Measurements from ENCODE around the gene BAG3. TPM values are rescaled to one million over a fixed set of nuclear protein-coding genes. Genes with fewer than 3 reads are reported as not detected.

The BAG3 gene
- total RNA-seq, 6 experiments from 2014 or later, result 12.5 to 26.0 (median 18.2) TPM

DNA sequence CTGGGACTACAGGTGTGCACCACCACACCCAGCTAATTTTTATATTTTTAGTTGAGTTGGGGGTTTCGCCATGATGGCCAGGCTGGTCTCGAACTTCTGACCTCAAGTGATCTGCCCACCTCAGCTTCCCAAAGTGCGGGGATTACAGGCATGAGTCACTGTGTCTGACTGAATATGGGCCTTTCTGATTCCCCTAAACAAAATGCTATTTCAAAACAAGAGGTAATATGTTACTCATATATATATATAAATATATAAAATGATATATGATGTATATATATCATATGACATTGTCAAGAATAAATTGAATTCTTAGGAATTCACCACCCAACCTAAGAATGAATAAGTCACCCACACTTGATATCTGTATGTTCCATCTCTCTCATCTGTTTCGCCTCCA lies 41.7 kb upstream of the BAG3 start:
- TF ChIP-seq, protein P1, sequence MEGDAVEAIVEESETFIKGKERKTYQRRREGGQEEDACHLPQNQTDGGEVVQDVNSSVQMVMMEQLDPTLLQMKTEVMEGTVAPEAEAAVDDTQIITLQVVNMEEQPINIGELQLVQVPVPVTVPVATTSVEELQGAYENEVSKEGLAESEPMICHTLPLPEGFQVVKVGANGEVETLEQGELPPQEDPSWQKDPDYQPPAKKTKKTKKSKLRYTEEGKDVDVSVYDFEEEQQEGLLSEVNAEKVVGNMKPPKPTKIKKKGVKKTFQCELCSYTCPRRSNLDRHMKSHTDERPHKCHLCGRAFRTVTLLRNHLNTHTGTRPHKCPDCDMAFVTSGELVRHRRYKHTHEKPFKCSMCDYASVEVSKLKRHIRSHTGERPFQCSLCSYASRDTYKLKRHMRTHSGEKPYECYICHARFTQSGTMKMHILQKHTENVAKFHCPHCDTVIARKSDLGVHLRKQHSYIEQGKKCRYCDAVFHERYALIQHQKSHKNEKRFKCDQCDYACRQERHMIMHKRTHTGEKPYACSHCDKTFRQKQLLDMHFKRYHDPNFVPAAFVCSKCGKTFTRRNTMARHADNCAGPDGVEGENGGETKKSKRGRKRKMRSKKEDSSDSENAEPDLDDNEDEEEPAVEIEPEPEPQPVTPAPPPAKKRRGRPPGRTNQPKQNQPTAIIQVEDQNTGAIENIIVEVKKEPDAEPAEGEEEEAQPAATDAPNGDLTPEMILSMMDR (IDR thresholded peaks at IDR 0.05), result no peak
- TF ChIP-seq POLR2A (IDR thresholded peaks at IDR 0.05), result no peak
- 67% methylated on average over 4 of the region's 4 CpGs for WGBS (ENCODE audit: insufficient coverage, low coverage, low lambda C conversion rate, missing lambda C conversion rate)
- ATAC-seq (no peak), DNase-seq (no peak)
- H3K36me3 ChIP-seq, result no peaks in the 10 kb centered on the region
- no peaks in the 10 kb centered on the region for H3K27me3 ChIP-seq
- H3K27ac ChIP-seq, result no peak overlapping the region
- intact Hi-C loops (cut with DNase I), result no loop called here
- no peak overlapping the region for H3K4me3 ChIP-seq
- no peaks in the 10 kb centered on the region for H3K4me1 ChIP-seq
- no peaks in the 10 kb centered on the region for H3K9me3 ChIP-seq

DNA sequence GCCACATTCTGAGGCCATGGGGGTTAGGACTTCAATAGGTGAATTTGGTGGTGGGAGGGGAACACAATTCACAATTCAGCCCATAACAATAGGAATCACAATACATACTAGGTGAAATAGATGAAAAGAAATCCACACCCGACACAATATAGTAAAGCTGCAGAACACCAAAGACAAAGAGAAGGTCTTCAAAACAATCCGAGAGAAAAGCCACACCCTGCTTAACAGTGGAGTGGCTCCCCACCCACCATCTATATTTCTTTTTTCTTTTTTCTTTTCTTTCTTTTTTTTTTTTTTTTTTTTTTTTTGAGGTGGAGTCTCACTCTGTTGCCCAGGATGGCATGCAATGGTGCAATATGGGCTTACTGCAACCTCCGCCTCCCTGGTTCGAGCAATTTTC lies 39.7 kb upstream of the BAG3 start:
- Histone ChIP-seq H3K9me3 (no peaks in the 10 kb centered on the region), H3K27ac (no peak overlapping the region), H3K27me3 (no peaks in the 10 kb centered on the region), H3K36me3 (no peaks in the 10 kb centered on the region), H3K4me3 (no peak overlapping the region), H3K4me1 (no peaks in the 10 kb centered on the region)
- ATAC-seq (no peak), DNase-seq (no peak)
- intact Hi-C loops (cut with DNase I), result no loop called here
- TF ChIP-seq, protein P1 (IDR thresholded peaks at IDR 0.05), result no peak
- TF ChIP-seq POLR2A (IDR thresholded peaks at IDR 0.05), result no peak
- 69% methylated on average over 4 of the region's 4 CpGs for WGBS (ENCODE audit: insufficient coverage, low coverage, low lambda C conversion rate, missing lambda C conversion rate)

DNA sequence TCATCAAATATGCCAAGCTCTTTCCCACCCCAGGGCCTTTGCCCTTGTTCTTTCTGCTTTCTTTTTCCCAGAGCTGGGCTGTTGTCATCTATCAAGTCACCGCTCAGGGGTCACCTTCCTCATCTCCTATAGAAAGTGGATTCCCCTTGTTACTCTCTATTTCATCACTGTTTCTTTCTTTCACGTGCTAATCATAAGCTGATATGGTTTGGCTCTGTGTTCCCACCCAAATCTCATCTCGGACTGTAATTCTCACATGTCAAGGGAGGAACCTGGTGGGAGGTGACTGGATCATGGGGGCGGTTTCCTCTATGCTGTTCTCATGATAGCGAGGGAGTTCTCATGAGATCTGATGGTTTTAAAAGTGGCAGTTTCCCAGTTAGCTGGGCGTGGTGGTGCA lies 37.4 kb upstream of the BAG3 start:
- no peak for TF ChIP-seq POLR2A (IDR thresholded peaks at IDR 0.05)
- TF ChIP-seq, protein P1 (IDR thresholded peaks at IDR 0.05), result no peak
- Histone ChIP-seq H3K9me3 (no peaks in the 10 kb centered on the region), H3K4me1 (no peaks in the 10 kb centered on the region), H3K4me3 (no peak overlapping the region), H3K27ac (no peak overlapping the region), H3K36me3 (no peaks in the 10 kb centered on the region), H3K27me3 (no peaks in the 10 kb centered on the region)
- intact Hi-C loops (cut with DNase I), result no loop called here
- ATAC-seq (no peak), DNase-seq (no peak)
- WGBS (ENCODE audit: insufficient coverage, low coverage, low lambda C conversion rate, missing lambda C conversion rate), result 87% methylated on average over 6 of the region's 6 CpGs

DNA sequence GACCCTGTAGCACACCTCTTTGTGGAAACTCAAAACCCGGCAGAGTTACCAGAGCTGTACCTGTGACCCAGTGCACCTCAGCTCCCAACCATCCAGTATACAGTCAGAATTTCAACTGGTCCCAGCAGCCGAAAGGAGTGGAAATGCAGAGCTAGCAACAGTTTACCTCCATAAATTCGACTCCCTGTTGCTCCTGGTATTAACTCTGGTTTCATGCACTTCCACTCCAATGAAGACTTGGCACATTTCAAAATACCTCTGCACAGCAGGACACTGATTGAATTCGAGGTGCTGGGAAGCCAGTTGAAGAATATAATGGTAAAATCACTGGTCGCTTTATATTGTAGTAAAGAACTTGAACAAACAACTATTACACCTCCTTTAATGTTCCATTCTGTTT lies 36.5 kb upstream of the BAG3 start:
- Histone ChIP-seq H3K4me1 (no peaks in the 10 kb centered on the region), H3K4me3 (no peak overlapping the region), H3K27ac (no peak overlapping the region), H3K36me3 (no peaks in the 10 kb centered on the region), H3K9me3 (no peaks in the 10 kb centered on the region), H3K27me3 (no peaks in the 10 kb centered on the region)
- 84% methylated on average over 5 of the region's 5 CpGs for WGBS (ENCODE audit: insufficient coverage, low coverage, low lambda C conversion rate, missing lambda C conversion rate)
- intact Hi-C loops (cut with DNase I), result no loop called here
- ATAC-seq, result no peak
- TF ChIP-seq POLR2A (IDR thresholded peaks at IDR 0.05), result no peak
- TF ChIP-seq, protein P1 (IDR thresholded peaks at IDR 0.05), result no peak
- DNase-seq, result no peak

All from right lobe of liver (tissue), 6 donors.